ENCODE measurements around the gene NABP1.
"Not testable (repeated sequence)": the region's sequence is repeated elsewhere in the genome, so short reads cannot be mapped to it uniquely, and the experiment has no call there.

Gene NABP1, protein sequence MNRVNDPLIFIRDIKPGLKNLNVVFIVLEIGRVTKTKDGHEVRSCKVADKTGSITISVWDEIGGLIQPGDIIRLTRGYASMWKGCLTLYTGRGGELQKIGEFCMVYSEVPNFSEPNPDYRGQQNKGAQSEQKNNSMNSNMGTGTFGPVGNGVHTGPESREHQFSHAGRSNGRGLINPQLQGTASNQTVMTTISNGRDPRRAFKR

DNA sequence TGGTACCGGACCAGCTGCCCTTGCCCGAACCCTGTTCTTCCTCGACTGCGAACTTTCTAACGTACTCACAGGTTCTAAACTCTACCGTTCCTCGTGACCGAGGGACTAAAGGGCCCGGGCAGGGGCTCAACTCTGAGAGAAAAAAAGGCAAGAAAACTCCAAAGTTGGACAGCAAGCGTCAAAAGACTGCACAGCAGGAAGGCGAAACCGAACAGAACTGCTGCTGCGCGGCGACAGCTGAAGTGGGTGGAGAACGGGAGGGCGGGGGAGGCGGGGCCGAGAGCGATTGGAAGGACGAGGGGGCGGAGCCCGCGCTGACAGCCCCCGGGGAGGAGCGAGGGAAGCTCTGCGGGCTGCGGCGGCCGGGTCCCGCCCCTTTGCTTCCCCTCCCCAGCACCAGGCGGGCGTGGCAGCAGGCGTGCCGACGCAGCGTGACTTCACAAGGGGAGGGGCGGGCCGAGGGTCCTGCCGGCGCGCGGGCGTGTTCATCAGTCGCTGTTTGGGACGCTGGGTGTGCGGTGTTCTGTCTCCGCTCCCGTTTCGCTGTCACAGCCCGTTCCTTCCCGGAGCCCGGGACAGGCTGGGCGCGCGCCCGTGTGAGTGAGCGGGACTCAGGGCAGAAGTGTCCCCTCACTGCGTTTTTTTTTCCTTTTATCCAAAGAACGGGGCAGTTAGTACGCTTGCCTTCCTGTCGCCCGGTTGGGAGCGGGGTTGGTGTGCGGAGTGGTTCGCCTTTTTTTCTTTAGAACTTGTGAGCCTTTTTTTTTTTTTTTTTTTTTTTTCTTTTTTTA lies at the start of gene NABP1:
Gene NABP1, plus strand, starts transcription at position 491 of the 791 bp plus-strand sequence. CDS start 479 bp downstream, outside the sequence.
- peak; percentile 98 for DNase-seq

DNA sequence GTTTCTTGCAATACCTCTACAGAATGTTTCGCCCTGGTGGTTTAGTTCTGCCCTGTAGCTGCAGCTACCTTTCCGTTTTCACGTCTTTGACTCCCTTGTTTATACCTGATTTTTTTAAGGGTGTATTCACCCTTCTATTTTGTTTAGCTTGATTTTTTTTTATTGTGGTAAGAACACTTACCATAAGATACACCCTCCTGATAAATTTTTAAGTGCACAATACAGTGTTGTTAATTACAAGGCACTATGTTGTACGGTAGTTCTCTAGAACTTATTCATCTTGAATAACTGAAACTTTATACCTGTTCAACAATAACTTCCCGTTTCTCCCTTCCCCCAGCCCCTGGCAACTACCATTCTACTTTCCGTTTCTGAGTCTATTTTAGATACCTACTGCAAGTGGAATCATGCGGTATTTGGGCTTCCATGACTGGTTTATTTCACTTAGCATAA lies 48.9 kb upstream of the NABP1 start:
- peak; percentile 42 for DNase-seq

DNA sequence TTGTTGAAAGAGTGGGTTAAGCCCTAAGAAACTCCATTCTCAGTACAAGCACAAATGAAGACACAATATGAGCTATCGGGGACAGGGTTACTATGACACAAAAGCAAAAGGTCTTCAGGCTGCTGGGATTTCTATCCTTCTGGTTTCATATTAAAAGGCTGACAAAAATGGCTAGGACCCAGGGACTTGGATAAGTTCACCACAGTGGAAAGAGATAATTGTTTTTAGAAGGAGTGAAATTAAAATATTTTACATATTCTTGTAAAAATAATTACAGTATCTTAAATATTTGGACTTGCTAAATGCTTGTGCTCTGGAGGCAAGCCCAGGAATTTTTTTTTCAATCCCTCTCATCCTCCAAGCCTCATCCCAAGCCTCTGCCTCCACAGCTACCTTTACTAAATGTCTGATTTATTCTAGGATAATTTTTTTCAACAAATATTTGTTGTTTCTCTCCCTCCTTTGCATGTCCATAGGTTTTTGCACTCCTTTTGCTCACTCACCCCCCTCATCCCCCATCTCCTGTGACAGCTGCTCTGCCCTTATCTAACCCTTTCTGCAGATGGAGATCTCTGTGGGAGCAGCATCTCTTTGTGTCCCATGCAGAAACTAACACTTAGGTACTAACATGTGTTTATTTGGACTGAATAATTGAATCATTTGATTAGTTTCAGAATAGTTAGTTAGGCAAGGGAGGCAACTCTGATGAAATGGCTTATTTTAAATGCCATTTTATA lies 47.8 kb upstream of the NABP1 start:
- no peak for DNase-seq

DNA sequence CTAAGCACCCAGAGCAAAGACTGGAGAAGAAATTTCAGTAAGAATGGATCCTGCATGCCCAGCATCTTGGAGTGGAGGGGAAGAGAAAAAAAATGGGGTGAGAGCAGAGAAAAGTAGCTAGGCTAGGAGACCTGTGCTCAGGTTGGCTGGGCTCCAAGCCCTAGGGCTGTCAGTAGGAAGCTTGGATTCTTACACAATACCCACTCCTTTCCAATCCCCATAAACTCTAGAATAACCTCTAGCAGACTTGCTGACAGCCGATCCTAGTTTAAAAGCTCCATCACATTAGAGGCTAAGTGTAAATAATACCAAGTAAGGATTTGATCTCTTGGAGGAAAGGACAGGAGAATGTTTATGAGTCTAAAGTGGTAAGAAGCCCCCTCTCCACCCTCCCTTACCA lies 46.2 kb upstream of the NABP1 start:
- DNase-seq, result no peak

DNA sequence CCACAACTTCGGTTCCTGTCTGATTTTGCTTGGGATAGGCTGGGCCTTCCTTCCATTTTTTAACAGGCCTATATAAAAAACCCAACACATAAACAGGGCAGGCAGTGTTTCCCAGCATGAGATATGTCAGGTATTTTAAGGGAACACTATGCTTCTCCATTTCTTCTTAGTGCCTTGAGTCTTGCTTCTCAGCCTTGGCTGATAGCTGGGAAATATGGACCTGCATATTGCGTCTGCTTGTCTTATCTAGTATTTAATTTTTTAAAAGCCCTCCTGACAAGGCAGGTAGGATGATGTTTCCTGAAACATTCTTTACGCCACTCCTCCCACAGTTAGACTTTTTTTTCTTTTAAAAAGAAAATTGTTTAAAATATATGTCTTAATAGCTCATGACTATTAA lies 45.5 kb upstream of the NABP1 start:
- no peak for DNase-seq

DNA sequence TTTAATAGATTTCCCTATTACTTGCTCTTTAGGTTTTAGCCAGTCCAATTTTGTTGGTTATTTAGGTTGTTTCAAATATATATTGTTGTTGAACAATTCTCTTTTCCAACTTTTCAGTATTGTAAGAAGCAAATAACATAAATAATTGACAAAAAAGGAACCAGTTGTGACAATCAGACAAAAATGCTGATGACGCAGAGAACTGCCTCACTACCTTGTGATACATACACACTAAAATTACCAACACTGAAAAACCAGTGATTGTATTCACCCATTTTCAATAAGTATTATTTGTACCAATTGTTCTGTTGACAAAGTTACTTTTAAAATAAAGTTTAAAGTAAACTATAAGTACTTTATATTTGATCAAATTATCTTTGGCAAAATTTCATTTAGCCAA lies 43.1 kb upstream of the NABP1 start:
- no peak for DNase-seq

DNA sequence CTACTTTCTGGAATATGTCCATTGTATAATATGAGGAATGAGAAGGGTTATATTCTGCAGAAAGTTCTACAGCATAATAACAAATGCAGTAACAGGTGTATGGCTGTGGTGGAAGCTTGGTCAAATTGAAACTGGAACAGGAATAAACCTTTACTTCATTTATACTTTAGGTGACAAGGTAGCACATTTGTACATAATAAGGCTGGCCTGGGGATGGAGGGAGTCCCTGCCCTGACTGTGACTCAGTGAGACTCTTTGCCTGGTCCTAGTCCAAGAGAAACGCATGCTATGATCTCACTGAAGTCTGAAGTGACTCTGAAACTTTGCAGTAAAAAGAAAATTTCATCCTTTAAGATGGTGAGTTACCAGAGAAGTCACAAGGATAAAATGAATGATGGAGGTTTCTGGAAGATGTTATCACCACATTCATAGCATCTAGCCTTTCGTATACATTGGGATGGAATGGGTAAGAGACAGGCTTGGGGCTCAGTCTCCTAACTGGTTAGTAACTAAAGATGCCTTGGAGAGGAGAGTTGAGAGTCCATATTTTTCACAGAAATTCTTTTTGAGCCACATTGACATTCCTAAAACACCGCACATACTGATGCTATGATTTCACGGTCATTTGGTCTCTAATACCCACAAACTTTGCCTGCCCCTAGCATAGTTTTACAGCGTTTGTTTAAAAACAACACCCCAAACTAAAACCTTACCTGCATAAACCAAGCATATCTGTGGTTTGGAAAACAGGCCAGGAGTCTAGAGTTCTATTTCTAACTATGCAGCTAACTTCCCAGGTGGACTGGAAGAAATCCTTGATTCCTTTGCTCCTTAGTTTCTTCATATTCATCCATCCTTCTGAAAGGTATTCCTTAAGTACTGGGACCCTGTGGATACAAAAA lies 42.4 kb upstream of the NABP1 start:
- no peak for DNase-seq

DNA sequence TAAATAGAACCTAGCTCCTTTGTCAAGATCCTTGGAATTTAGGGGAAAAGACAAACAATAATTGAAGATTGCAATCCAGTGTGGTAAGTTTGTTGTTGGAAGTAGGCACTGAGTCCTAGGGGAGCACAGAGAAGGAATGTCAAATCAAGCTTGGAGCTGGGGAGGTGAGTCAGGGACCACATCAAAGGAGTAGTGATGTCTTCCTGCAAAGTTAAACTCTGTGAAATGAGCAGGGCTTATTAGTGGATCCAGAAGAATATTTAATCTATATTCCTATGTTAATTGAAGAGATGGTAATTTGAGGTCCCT lies 41.7 kb upstream of the NABP1 start:
- no peak for DNase-seq

DNA sequence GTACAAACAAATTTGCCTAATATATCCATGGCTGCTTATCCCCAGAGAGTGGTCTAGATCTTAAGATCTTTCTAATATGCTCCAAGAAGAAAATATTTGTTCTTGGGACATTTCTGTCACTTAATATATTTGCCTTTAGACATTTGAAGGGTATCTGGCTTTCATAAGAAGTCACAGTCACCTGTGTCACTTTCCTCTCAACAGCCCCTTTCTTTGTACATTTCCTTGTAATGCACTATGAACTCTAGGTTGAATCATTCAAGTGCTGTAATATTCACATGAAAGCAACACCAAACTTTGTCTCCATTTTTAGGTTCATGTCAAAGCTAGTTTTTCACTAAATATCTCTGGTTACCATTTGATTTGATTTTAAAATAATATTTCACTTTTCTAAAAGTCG lies 41.4 kb upstream of the NABP1 start:
- no peak for DNase-seq

DNA sequence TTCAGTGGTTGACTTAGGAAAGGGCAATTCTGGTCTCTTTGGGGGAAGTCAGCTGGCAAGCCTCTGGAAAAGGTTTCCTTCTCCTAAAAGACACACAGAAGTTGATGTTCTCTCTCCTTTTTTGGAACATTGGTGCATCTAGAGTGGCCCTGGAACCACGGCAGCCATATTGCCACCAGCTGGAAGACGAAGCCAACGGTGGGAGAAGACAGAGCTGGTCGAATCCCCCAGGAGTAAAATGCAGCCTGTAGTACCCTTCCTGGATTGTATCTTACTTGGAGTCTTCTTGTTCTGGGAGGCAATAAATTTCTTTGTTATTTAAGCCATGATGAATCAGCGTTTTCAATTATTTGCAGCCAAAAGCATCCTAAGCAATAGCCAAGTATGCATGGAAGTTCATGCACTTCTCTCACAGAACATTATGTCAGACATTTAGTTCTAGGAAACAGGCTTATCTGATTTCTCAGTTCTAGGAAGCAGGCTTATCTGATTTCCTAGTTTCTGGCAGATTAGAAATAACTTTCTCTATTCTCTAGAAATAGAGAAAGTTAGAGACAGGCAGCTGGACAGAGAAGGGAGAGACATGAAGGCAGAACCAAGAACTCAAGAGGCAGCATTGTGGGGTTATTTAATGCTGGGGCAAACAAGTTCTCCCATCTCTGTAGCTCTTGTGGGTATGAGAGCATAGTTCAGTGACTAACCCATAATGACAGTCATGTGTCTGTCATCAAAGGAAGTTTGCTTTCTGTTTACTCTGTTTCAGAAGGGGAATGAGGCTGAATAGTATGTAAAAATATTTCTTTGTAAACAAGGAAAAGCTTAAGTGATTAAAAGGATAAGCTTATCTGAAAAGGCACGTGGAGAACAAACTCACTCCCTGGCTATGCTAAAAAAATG lies 40.5 kb upstream of the NABP1 start:
- peak; percentile 59 for DNase-seq

DNA sequence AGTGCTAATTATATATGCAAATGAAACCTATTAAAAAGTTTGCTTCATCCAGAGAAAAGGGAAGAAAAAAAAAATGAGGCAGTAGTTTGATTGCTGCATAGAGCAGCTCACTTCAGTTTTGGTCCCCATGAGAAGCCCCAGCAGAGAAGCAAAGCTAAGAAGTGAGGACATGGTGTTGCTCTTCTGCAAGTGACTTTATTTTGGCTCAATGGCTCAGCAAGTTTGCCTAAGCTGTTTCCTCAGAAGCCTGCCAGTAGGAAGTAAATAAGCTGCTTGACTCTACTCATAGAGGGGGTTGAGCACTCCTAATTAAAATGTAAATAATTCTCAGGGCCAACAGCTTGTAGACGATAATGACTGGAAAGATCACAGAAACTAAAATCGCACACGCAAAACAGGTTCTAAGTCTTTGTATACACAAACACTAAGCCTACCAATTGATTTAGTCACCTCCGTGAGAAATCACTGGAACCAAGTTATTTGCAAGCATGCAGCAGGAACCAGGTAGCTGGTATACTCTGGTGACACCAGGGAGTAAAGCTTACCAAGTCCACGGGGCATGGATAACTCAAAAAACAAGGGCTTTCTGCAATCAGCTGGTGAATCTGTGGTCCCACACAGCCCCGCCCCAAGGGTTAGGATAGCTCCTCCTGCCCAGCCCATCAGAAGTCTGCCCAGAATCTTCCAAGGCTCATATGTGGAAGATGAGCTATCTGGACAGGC lies 39.7 kb upstream of the NABP1 start:
- no peak for DNase-seq

DNA sequence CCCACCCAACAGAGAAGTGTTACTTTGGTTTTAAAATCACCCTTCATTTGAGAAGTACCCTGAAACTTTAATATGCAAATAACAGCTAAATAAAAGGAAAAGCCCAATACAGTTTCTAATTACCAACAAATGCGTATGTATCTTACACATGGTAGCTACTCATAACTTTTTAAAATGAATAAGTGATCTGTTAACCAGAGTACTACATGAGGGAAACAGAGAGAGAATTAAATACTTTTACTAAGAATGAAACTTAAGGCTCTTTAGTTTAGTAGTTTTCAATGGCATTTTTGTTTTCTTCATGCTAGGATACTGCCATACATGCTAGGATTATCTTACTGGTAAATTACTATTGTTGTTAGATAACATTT lies 39.1 kb upstream of the NABP1 start:
- no peak for DNase-seq

DNA sequence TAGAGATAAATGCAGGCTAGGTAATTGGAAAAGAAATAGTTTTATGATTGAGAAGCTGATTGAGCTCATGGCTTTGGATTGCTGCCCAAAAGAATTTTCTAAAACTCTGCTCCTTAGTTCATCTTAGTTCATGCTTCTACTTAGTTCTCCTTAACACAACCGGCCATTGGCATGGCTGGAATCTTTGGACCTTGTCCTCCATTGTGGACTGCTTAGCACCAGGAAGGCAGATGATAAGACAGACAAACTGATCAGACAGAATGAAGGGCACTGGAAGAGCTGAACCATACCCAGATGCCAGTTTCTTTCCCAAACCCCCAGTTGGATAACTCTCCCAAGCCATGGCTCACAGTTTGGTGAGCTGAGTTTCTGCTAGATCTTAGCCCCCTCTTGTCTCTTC lies 36.3 kb upstream of the NABP1 start:
- DNase-seq, result no peak

DNA sequence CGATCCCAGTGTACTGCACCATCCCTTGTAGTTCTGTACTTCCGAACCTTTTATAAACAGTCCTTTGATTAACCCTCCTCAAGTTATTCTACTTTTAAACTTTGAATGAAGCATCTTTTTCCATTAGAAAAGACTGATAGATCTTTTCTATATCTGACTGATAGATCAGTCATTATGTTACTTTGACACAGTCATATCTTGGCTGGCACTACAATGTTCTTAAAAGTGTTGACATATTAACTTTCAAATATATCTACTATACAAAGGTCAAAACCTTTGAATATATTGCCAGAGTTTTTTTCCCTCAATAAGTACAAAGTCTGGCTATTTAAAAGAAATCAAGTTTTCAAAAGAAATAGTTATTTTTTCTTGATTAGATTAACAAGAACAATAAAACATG lies 35.4 kb upstream of the NABP1 start:
- DNase-seq, result no peak

DNA sequence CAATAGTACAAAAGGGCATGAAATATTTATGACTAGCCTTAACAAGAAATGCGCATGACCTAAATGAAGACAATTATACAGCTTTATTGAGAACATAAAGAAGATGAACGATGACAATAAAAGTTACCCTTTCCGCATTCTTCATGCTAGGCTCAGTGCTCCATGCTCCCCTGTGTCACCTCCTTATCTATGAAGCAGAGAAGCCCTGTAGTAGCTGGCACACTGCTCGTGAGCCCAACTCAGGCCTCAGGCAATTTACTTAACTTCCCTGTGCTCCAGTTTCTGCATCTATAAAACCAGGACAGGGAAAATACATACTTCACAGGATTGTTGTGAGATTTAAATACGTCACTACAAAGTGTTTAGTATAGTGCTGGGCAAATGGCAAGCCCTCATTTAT lies 34.5 kb upstream of the NABP1 start:
- no peak for DNase-seq

DNA sequence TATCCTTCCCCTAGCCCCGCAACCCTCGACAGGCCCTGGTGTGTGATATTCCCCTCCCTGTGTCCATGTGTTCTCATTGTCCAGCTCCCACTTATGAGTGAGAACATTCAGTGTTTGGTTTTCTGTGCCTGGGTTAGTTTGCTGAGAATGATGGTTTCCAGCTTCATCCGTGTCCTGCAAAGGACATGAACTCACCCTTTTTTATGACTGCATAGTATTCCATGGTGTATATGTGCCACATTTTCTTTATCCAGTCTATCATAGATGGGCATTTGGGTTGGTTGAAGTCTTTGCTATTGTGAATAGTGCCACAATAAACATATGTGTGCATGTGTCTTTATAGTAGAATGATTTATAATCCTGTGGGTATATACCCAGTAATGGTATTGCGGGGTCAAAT lies 33.3 kb upstream of the NABP1 start:
- not testable (repeated sequence) for DNase-seq

DNA sequence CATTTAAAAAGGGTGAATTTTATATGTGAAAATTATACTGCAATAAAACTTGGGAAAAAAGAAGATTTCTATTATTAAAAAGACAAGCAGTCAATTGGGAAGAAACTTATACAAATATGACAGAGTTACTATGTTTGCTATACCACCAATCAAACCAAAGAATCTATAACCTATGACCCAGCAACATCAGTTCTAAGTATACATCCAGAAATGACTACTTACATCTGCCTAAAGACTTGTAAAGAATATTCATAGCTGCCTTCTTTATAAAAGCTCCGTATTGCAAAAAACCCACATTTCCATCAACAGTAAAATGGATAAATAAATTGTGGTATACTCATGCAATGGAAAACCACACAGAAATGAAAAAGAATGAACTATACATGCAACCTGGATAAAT lies 32.9 kb upstream of the NABP1 start:
- DNase-seq, result no peak

DNA sequence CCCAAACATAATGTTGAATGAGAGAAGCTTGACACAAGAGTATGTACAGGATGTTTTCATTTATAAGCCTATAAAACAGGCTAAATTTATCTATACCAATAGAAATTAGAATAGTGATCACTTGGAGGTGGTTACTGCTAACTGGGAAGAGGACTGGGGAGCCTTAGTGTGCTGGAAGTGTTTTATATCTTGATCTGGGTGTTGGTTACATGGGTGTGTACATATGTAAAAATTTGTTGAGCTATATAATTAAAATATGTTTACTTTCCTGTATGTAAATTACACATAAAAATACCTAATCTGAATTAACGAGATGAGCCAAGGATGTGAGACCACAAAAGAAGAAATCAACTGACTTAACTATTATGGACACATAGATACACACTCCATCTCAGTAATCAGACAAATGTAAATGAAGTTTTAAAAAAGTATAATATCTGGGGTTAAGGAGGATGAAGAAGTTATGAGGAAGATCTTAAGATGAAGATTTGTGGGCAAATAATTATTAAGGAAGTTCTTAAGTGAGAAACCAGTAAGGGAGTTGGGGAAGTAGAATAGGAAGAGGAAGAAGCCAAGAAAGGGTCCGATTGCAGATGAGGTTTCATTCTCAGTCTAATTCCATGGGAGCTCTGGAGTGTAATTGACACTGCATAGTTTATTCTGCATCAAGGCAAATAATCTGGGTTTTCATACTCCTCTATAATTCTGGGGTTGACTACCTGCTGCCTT lies 32.3 kb upstream of the NABP1 start:
- DNase-seq, result no peak

DNA sequence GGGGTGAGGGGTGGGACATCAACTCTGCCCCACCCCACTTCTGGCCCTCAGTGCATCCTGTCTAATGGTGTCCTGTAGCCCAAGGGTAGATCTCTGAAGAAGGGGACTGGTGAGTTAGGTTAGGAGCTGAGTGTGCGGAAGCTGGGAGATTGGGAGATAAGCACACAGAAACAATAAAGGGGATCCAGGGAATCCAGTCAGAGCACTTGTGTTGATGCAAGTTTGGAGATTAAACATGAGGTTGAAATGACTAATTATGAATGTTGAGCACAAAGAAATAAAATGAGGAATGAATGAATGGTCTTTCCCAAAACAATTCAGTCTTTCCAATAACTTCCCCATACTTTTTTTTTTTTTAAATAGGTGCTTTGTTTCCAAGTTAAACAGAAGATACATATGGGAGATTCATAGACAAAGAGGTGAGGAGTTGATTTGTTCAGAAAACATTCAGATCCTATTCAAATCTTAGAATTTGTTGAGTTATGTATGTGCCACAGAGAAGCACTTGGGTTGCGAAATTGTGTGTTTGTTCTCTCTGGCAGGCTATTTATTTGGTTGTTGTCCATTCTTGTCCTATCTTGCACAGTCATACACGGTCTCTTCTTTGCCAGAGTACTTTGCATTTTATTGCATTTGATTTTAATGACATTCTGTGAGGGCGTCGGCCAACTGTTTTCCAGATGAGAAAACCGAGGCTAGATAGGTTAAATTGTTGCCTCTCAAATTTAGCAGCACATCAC lies 31.6 kb upstream of the NABP1 start:
- no peak for DNase-seq

DNA sequence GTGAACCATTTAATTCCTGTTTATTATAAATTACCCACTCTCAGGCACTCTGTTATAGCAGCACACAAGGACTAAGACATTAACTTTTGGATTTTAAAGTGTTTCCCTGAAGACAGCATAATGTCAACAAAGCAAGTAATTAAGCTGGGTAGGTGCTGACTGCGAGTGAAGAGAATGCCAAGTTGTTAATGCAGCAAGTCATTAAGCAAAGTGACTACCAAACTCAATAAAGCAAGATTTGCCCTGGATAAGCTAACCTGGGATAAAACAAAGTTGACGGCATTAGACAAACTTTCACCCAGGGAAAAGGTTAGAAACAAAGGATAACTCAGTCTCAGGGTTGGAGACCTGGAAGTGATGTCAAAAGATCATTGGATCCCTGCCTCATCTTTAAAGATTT lies 28.4 kb upstream of the NABP1 start:
- no peak for DNase-seq
